ENCODE measurements around the gene MUC16.
"Not testable (repeated sequence)": the region's sequence is repeated elsewhere in the genome, so short reads cannot be mapped to it uniquely, and the experiment has no call there.

Gene MUC16

GRCh38 chr19:9009935-9010651 is at the start of gene MUC16:
MUC16 (minus strand) TSS chr19:9010409.
- no peak for DNase-seq

DNA sequence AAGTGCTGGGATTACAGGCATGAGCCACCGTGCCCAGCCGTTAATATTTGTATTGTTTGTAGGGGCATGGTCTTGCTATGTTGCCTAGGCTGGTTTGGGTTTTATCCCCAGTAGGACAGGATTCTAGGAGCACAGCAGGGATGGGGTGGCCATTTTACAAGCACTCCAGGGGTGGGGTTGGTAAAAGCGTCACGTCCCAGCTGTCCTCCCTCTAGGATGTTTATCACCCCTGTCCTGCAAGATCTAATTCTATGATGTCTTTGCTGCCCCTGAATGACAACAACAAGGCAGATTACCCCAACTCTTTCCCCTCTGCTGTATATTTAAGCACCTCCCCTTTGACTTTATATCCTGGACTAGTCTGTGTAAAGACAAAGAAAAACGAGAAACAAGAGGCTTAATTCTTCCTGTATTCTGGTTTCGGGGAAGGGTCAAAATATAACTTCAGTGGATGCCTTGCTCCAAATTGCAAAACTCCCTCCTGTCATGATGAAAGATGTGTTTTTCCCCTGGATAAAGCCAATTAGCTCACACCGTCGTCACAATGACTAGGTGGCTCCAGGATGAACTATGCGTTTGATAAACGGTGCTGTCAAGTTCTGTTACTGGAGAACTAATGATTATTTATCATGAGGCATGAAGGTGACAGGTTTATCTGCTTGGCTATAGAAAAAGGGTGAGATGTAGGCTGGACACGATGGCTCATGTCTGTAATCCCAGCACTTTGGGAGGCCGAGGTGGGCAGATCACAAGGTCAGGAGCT is 48.9 kb upstream of the MUC16 start:
- DNase-seq = peak; percentile 41

DNA sequence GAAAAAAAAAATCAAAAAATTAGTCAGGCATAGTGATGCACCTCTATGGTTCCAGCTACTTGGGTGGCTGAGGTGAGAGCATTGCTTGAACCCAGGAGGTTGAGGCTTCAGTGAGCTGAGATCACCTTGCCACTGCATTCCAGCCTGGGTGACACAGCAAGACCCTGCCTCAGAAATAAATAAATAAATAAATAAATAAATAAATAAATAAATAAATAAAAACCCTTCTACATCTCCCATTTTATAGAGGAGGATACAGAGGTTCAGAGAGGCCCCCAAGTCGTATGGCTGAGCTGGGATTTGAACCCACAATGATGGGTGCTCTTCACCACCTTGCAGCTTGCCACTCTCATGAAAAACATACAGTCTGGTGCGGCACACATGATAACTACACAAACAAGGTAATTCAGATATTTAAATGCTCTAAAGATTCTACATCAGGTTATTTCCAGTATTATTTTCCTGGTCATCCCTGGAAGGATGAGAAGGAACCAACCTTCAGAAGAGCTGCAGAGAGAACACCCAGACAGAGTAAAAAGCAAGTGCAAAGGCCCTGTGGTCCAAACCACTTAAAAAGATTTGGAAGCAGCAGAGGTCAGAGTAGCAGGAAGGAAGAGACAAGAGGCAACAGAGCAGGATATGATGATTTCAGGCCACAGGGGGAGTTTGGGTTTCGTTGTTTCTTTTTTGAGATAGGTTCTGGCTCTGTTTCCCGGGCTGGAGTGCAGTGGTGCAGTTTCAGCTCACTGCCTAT is 47.5 kb upstream of the MUC16 start:
- DNase-seq = no peak

GRCh38 chr19:9056131-9056530 is 45.9 kb upstream of the MUC16 start:
- DNase-seq = not testable (repeated sequence)

DNA sequence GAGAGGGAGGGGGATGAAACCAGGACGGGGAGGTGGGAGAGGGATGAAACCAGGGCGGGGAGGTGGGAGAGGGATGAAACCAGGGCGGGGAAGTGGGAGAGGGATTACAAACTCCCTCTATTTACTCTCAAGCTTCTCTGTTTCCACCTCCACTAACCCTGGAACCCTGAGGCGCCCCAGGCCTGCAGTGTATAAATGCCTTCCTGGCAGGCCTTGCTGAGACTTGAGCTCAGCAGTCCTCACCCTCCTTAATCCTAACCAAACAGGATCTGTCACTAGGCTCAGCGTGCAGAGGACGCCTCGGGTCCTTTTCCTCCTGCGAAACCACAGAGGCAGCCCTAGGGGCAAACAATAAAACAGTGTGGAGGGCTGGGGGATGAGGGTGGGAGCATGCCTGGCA is 44.6 kb upstream of the MUC16 start:
- DNase-seq = no peak

DNA sequence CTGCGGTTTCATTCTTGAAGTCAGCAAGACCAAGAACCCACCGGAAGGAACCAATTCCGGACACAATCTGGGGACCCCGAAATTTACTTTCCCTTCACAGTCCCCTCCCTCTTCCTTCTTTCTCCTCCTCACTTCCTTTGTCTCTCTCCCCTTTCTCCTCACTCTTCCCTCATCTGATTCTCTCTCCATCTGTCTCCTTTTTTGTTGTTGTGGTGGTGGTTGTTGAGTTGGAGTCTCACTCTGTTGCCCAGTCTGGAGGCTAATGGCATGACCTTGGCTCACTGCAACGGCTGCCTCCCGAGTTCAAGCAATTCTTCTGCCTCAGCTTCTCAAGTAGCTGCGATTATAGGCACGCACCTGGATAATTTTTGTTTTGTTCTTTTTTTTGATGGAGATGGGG is 44.0 kb upstream of the MUC16 start:
- DNase-seq = no peak

DNA sequence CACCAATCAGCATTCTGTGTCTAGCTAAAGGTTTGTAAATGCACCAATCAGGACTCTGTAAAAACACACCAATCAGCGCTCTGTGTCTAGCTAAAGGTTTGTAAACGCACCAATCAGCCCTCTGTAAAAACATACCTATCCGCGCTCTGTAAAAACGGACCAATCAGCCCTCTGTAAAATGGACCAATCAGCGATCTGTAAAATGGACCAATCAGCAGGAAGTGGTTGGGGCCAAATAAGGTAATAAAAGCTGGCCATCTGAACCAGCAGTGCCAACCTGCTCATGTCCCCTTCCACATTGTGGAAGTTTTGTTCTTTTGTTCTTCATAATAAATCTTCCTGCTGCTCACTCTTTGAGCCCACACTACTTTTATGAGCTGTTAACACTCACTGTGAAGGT is 43.5 kb upstream of the MUC16 start:
- DNase-seq = not testable (repeated sequence)

DNA sequence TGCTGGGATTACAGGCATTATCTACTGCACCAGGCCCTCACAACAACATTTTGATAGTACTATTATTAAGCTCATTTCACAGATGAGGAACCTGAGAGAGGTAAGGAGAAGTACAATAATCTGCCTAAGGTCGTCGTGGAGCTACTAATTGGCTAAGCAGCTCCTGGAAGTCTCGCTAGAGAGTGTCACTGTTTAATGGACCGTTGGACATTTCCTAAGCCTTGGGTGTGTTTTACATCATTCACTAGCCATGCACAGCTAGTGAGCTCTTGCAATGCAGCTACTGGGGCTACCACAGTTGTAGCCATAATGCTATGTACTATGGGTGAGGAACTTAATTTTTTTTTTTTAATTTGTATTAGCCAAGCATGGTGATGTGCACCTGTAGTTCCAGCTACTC is 42.7 kb upstream of the MUC16 start:
- no peak for DNase-seq

- no peak for DNase-seq
Observed at GRCh38 chr19:9046694-9047093, 36.5 kb upstream of the MUC16 start.

DNA sequence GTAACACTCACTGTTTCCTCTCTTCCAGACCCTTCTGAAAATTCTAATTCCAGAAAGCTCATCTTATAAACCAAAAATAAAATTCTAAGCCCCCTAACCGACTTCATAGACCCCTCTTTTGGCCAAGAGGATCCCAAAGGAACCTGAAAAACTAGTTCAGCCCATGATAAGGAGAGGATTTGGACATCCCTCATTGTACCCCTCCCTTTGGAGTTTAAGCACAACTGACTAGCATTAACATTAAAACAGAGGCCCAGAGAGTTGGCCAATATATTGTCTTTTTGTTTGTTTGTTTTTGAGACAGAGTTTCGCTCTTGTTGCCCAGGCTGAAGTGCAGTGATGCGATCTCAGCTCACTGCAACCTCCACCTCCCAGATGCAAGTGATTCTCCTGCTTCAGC is 34.2 kb upstream of the MUC16 start:
- no peak for DNase-seq

DNA sequence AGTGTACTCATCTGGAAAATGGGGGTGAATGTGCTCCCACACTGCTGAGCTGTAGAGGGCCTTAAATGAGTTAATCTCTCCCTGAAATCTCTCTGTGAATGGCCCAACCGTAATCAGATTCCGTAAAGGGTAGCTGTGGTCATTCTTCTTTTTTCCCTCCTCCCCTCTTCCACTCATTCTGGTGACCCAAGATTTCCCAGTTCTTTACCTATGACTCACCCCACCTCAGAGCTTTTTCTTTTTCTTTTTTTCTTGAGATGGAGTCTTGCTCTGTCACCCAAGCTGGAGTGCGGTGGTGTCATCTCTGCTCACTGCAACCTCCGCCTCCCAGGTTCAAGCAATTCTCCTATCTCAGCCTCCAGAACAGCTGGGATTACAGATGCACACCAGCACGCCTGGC is 33.3 kb upstream of the MUC16 start:
- no peak for DNase-seq

- DNase-seq = no peak
Observed at GRCh38 chr19:9041023-9041422, 30.8 kb upstream of the MUC16 start.

DNA sequence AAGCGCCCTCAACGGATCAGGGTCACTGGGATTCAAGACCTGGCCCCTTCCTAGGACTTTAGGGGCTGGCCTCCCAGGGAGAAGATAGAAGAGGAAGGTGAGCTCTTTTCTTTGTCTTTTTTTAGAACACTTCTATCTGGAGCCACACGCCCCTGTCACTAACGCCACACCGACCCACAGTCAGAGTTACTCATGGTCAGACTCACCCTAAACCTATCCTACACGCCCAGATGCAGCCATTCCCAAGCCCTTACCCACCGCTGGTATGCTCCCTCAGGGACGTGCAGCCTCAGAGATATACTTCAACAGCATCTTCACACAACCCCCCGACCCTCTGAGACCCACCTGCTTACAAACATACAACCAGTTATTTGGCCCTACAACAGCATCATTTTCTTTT is 29.9 kb upstream of the MUC16 start:
- DNase-seq = no peak

- no peak for DNase-seq
Observed at GRCh38 chr19:9039728-9040127, 29.5 kb upstream of the MUC16 start.

DNA sequence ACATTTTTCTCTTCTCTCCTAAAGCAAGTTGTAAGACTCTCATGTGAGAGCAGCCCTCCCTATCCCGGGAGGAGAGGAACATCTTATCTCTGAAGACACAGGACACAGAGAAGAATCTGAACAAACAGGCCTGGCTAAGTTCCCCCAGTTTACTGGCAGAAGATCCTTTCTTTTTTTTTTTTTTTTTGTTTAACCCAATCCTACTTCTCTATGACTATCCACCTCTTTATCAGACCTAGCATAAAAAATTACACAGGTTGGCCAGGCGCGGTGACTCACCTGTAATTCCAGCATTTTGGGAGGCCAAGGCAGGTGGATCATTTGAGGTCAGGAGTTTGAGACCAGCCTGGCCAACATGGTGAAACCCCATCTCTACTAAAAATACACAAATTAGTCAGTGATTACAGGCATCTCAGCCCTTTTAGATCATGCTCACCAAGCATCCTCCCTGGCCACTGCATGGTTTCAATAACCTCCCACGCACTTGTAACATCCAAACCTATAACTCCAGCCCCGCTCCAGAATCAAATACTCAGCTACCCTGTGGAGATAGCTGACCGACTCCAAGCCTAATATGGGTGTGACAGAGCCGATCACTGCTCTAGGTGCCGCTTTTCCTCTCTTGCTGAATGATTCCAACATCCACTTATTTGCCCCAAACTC is 27.3 kb upstream of the MUC16 start:
- DNase-seq = no peak

DNA sequence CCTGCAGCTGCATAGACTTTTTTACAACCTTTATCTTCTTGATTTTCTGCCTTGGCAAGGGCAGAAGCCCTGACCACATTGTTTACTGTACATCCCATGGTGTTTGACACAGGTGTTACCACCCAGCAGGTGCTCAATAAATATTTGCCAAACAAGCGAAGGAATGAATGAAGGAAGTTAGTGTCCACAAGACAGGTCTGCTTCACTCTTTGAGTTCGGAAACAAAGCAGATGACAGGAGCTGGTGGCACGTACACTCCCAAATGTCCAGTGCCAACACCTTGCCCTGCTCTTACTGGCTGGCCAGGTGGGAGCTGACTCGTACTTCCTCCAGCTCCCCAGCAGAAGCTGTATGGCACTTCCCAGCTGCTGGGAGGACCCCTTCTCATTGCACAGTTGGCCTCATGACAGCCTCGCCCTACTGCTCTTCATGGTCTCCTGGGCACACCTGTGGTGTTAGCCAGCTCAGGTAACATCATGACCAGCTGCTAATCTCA is 22.0 kb upstream of the MUC16 start:
- DNase-seq = no peak

DNA sequence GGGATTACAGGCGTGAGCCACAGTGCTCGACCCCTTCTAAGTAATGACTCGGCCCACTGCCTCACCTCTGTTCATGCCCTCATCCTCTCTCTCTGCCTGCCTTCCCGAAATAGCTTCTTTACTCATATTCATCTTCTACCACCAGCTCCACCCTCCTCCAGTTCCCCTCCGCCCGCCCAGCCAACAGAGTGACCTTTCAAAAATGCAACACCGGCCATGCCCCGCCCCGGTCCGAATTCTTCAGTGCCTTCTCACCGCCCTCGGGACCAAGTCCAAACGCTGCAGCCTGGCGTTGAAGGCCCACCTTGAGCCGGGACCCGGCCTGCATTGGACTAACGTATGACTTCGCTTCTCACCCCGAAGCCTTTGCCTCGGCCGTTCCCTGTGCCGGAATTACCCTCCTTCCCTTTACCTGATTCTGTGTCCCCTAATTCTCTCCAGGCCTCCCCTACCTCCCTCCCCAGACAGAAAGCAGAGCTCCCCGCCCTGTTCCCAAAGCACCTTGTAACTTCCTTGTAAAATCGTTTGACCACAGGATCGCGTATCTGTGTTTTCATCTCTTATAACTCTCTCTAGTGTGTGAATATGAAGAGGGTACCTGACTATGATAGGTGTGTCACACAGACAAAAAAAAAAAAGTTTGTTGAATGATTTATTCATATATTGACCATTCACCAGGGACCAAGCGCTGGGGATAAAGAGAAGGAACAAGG is 8.1 kb upstream of the MUC16 start:
- no peak for DNase-seq

- DNase-seq = no peak
Observed at GRCh38 chr19:9014803-9015202, 4.6 kb upstream of the MUC16 start.

DNA sequence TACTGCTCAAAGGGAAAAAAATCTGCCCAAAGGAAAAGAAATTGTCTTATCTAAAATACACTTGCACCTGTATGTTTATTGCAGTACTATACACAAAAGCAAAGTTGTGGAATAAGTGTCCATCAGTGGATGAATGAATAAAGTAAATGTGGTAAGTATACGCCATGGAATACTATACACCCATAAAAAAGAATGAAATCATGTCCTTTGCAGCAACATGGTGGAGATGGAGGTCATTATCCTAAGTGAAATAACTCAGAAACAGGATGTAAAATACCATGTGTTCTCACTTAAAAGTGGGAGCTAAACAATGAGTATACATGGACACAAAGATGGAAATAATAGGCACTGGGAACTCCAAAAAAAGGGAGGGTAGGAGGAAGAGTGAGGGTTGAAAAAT is 3.8 kb upstream of the MUC16 start:
- no peak for DNase-seq

DNA sequence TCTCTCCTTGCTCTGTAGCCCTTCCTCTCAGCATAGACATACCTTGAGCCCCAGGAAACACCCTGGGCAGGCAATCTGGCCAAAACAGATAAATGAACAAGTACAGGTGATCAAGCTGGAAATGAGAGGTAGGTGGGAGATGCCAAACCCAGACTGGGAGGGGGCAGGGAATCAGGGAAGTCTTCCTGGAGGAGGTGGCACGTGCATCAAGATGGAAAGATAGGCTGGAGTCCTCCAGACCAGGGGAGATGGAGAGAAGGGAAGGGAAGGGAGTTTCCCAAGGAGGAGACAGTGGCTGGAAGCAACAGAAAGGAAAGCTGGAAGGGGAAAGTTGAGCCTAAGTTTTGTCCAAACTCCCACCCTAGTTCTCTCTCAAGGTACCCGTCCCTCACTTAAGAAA is 1.7 kb upstream of the MUC16 start:
- no peak for DNase-seq

DNA sequence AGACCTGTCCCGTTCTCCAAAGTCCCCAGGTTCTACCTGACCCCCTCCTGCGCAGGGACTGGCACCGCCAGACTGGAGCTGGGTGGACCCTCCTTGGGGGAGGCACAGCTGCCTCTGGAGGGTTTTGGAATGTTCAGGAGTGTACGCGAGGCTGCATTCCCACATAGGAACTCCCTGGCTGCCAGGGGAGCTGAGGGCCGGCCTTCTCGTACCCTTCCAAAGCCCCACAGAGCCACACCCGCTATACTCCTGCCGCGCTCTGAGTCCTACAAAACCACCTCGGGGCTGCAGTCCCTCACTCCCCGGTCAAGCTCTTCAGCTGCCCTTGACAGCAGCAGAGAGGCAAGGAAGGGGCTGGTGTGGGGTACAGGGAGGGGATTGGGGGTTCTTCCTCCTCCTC is 484 bp upstream of the MUC16 start:
- DNase-seq = no peak

DNA sequence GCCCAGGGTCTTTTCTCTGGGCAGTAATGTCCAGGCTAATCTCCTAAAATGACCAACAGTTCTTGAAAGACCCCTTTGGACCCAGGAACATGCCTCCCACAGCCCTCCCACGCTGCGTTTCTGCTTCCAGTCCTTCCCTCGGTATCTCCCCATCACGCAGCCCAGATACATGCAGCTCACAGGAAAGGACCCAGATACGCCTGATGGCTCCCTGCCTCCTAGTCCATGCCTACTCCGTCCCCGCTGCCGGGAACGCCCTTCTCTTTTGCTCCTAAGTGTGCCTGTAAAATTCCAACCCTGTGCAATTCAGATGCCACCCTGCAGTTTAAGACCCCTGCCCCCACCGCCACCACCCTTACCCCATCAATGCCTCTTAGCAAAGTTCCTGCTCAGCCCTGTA is 778 bp downstream of the MUC16 start:
- DNase-seq = no peak

DNA sequence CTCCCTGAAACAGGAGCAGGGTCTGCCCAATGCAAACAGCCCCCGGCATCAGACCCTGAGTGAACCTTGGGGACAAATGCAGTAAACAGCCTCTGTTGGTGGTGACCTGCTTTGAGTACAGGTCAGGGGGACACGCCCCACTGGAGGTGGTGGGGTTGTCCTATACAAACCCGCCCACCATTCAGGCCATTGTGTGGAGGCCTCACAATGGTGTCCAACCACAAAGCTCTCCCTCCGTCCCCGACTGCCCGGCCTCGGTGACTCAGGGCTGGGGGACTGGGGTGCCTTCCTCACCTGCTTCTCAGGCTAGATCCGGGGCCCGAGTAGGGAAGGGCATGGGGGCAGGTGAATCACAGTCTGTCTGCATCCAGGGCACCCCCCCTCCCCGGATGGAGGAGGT is 1.5 kb downstream of the MUC16 start:
- no peak for DNase-seq
